WTC11 (cell line): ENCODE data around the gene ZC3H4. TPM values are rescaled to one million over a fixed set of nuclear protein-coding genes. Genes with fewer than 3 reads are reported as not detected.

Experiments
- ATAC-seq: fragments of 200-7000 bp; cut with Tn5 transposase; 2 replicates; pipeline ENCODE4 v1.10.0; 2021; ENCODE audit warnings: mild to moderate bottlenecking, moderate library complexity
- CTCF ChIA-PET: fragments of 300-600 bp; sonication (Branson Sonifier 250); formaldehyde crosslinking; loops from one replicate; lab custom pipeline; 2021; ENCODE audit warnings: antibody characterized with exemption; lab: Charles Lee
- POLR2A ChIA-PET: fragments of 350-600 bp; sonication (Branson Sonifier 250); formaldehyde crosslinking; loops from one replicate; lab custom pipeline; 2021; ENCODE audit warnings: antibody characterized with exemption; lab: Charles Lee
- DNase-seq: peaks from one replicate; pipeline ENCODE4 v3.0.0; 2021; ENCODE audit warnings: low spot score
- H3K27ac Mint-ChIP-seq: 2 replicates; pipeline ENCODE4 v1.8.0; 2021; ENCODE audit warnings: mixed read lengths
- H3K27me3 Mint-ChIP-seq: 2 replicates; pipeline ENCODE4 v1.8.0; 2021; ENCODE audit warnings: low read depth, mild to moderate bottlenecking, moderate library complexity, mixed read lengths
- H3K36me3 Mint-ChIP-seq: 2 replicates; pipeline ENCODE4 v1.8.0; 2021; ENCODE audit warnings: mixed read lengths
- H3K4me1 Mint-ChIP-seq: 2 replicates; pipeline ENCODE4 v1.8.0; 2022; ENCODE audit warnings: mixed read lengths
- H3K4me3 Mint-ChIP-seq: 2 replicates; pipeline ENCODE4 v1.8.0; 2021; ENCODE audit warnings: mild to moderate bottlenecking, moderate library complexity, mixed read lengths
- H3K9me3 Mint-ChIP-seq: 2 replicates; pipeline ENCODE4 v1.8.0; 2021; ENCODE audit warnings: mixed read lengths
- EMX1 ChIP-seq: fragments of 250-450 bp; sonication (Bioruptor Pico); IDR thresholded peaks from 2 replicates; pipeline ENCODE4 v1.8.0; 2021; ENCODE audit warnings: mild to moderate bottlenecking
- ETV6 ChIP-seq: sonication (generic); formaldehyde crosslinking; IDR thresholded peaks from 2 replicates; pipeline ENCODE4 v1.8.1; 2022; ENCODE audit warnings: mild to moderate bottlenecking, missing genetic modification reagents
- GABPB1 ChIP-seq: sonication (generic); formaldehyde crosslinking; IDR thresholded peaks from 2 replicates; pipeline ENCODE4 v1.8.1; 2023; ENCODE audit warnings: mild to moderate bottlenecking, missing genetic modification reagents
- RELA ChIP-seq: sonication (generic); formaldehyde crosslinking; IDR thresholded peaks from 2 replicates; pipeline ENCODE4 v1.8.1; 2022; ENCODE audit warnings: missing genetic modification reagents, mild to moderate bottlenecking, borderline replicate concordance
- RORB ChIP-seq: fragments of 250-450 bp; sonication (Bioruptor Pico); IDR thresholded peaks from 2 replicates; pipeline ENCODE4 v1.9.0; 2021; ENCODE audit warnings: mild to moderate bottlenecking
- TCF7 ChIP-seq: sonication (generic); formaldehyde crosslinking; IDR thresholded peaks from 2 replicates; pipeline ENCODE4 v1.8.0; 2022; ENCODE audit warnings: mild to moderate bottlenecking, low read depth, missing genetic modification reagents, moderate library complexity
- ZNF138 ChIP-seq: sonication (generic); formaldehyde crosslinking; conservative IDR thresholded peaks from 2 replicates; pipeline ENCODE4 v1.8.1; 2022; ENCODE audit warnings: mild to moderate bottlenecking, moderate library complexity, missing genetic modification reagents
- ZNF219 ChIP-seq: sonication (generic); formaldehyde crosslinking; IDR thresholded peaks from 2 replicates; pipeline ENCODE4 v1.8.0; 2023; ENCODE audit warnings: missing genetic modification reagents, mild to moderate bottlenecking, borderline replicate concordance
- total RNA-seq: library from RNA; stranded (reverse); gene quantifications from 3 replicates; pipeline ENCODE4 v1.2.3, GENCODE V29; 2021
- TF ChIP-seq, protein P1 (sequence below): sonication (generic); formaldehyde crosslinking; IDR thresholded peaks from 2 replicates; pipeline ENCODE4 v1.8.0; 2023; ENCODE audit warnings: missing genetic modification reagents, mild to moderate bottlenecking, borderline replicate concordance
- TF ChIP-seq, protein P2 (sequence below): fragments of 250-450 bp; sonication (Bioruptor Pico); IDR thresholded peaks from 2 replicates; pipeline ENCODE4 v1.9.0; 2021; ENCODE audit warnings: mild to moderate bottlenecking
- TF ChIP-seq, protein P3 (sequence below): sonication (generic); formaldehyde crosslinking; IDR thresholded peaks from 2 replicates; pipeline ENCODE4 v1.8.1; 2022; ENCODE audit warnings: missing genetic modification reagents, borderline replicate concordance
- TF ChIP-seq, protein P4 (sequence below): sonication (generic); formaldehyde crosslinking; IDR thresholded peaks from 2 replicates; pipeline ENCODE4 v1.8.0; 2022; ENCODE audit warnings: mild to moderate bottlenecking, missing genetic modification reagents
- TF ChIP-seq, protein P5 (sequence below): fragments of 250-450 bp; sonication (Bioruptor Pico); IDR thresholded peaks from 2 replicates; pipeline ENCODE4 v1.9.0; 2021; ENCODE audit warnings: mild to moderate bottlenecking
- TF ChIP-seq, protein P6 (sequence below): fragments of 250-450 bp; sonication (Bioruptor Pico); conservative IDR thresholded peaks from 2 replicates; pipeline ENCODE4 v1.9.0; 2021; ENCODE audit warnings: mild to moderate bottlenecking
- TF ChIP-seq, protein P7 (sequence below): fragments of 250-450 bp; sonication (Bioruptor Pico); IDR thresholded peaks from 2 replicates; pipeline ENCODE4 v1.9.0; 2021; ENCODE audit warnings: mild to moderate bottlenecking, borderline replicate concordance

Gene ZC3H4
- total RNA-seq, 1 experiment from 2014 or later: 67.2 TPM

DNA sequence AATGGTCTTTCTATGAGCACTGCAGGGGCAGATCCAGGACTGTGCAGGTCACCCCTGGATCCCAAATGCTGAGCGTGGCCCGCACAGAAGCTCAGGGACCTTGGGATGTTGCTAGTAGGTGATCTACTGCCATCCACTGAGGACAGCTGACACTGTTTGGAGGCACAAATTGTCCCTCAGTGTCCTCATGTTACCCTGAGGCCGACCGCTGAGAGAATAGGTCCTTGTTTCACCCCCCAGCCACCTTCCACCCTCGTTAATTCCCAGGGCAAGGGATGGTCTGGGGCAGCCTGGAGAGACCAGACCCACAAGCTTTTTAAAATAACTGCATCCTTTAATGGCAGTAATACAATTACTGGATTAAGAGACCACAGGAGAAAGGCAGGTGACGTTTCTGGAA is 49.7 kb downstream of the ZC3H4 start (continued):
- TF ChIP-seq, protein P1, sequence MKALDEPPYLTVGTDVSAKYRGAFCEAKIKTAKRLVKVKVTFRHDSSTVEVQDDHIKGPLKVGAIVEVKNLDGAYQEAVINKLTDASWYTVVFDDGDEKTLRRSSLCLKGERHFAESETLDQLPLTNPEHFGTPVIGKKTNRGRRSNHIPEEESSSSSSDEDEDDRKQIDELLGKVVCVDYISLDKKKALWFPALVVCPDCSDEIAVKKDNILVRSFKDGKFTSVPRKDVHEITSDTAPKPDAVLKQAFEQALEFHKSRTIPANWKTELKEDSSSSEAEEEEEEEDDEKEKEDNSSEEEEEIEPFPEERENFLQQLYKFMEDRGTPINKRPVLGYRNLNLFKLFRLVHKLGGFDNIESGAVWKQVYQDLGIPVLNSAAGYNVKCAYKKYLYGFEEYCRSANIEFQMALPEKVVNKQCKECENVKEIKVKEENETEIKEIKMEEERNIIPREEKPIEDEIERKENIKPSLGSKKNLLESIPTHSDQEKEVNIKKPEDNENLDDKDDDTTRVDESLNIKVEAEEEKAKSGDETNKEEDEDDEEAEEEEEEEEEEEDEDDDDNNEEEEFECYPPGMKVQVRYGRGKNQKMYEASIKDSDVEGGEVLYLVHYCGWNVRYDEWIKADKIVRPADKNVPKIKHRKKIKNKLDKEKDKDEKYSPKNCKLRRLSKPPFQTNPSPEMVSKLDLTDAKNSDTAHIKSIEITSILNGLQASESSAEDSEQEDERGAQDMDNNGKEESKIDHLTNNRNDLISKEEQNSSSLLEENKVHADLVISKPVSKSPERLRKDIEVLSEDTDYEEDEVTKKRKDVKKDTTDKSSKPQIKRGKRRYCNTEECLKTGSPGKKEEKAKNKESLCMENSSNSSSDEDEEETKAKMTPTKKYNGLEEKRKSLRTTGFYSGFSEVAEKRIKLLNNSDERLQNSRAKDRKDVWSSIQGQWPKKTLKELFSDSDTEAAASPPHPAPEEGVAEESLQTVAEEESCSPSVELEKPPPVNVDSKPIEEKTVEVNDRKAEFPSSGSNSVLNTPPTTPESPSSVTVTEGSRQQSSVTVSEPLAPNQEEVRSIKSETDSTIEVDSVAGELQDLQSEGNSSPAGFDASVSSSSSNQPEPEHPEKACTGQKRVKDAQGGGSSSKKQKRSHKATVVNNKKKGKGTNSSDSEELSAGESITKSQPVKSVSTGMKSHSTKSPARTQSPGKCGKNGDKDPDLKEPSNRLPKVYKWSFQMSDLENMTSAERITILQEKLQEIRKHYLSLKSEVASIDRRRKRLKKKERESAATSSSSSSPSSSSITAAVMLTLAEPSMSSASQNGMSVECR: no peak
- TF ChIP-seq, all 79 proteins: peak for 0

DNA sequence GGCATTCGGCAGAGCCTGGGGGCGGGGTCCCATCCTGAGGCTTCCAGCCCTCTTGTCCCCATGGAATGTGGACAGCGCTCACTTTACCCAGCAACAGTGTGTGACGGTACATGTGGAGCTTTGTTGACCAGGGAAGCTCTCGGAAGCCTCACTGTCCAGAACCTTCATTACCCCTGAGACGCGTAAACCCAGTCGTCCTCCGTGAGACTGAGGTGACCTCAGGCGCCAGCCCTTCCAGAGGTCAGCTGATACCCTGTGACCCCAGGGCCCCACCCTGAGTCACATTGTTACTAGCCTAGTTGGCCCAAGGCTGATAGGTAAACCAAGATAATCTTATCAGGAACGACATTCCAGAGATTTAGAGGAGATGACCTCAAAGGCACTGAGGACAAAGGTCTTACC is 55.0 kb downstream of the ZC3H4 start:
- Mint-ChIP-seq H3K9me3 (peaks cover 17% of the 10 kb centered on the region), H3K4me3 (no peak overlapping the region), H3K4me1 (peaks cover 8% of the 10 kb centered on the region), H3K36me3 (peaks cover 13% of the 10 kb centered on the region), H3K27me3 (peaks cover 16% of the 10 kb centered on the region), H3K27ac (no peak overlapping the region)
- CTCF ChIA-PET: interaction anchor here (0.6 to 2.0 kb wide), 4 partner anchors 21 to 218 kb away, joined by 3 to 8 read pairs (median 4); no protein-coding TSS in a partner anchor
- no peak for DNase-seq
- POLR2A ChIA-PET: interaction anchor here (1.2 kb wide), 1 partner anchor 11 kb away, joined by 3 read pairs; no protein-coding TSS in a partner anchor
- no peak for ATAC-seq
- TF ChIP-seq, protein P2, sequence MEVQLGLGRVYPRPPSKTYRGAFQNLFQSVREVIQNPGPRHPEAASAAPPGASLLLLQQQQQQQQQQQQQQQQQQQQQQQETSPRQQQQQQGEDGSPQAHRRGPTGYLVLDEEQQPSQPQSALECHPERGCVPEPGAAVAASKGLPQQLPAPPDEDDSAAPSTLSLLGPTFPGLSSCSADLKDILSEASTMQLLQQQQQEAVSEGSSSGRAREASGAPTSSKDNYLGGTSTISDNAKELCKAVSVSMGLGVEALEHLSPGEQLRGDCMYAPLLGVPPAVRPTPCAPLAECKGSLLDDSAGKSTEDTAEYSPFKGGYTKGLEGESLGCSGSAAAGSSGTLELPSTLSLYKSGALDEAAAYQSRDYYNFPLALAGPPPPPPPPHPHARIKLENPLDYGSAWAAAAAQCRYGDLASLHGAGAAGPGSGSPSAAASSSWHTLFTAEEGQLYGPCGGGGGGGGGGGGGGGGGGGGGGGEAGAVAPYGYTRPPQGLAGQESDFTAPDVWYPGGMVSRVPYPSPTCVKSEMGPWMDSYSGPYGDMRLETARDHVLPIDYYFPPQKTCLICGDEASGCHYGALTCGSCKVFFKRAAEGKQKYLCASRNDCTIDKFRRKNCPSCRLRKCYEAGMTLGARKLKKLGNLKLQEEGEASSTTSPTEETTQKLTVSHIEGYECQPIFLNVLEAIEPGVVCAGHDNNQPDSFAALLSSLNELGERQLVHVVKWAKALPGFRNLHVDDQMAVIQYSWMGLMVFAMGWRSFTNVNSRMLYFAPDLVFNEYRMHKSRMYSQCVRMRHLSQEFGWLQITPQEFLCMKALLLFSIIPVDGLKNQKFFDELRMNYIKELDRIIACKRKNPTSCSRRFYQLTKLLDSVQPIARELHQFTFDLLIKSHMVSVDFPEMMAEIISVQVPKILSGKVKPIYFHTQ (CRISPR knock-in tag): no peak
- TF ChIP-seq ZNF138 (CRISPR knock-in tag): no peak
- no peak for TF ChIP-seq ETV6
- no peak for TF ChIP-seq TCF7 (CRISPR knock-in tag)
- no peak for TF ChIP-seq RELA (CRISPR knock-in tag)
- TF ChIP-seq RORB (CRISPR knock-in tag): no peak
- TF ChIP-seq, protein P3, sequence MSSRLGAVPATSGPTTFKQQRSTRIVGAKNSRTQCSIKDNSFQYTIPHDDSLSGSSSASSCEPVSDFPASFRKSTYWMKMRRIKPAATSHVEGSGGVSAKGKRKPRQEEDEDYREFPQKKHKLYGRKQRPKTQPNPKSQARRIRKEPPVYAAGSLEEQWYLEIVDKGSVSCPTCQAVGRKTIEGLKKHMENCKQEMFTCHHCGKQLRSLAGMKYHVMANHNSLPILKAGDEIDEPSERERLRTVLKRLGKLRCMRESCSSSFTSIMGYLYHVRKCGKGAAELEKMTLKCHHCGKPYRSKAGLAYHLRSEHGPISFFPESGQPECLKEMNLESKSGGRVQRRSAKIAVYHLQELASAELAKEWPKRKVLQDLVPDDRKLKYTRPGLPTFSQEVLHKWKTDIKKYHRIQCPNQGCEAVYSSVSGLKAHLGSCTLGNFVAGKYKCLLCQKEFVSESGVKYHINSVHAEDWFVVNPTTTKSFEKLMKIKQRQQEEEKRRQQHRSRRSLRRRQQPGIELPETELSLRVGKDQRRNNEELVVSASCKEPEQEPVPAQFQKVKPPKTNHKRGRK: no peak
- TF ChIP-seq, protein P4, sequence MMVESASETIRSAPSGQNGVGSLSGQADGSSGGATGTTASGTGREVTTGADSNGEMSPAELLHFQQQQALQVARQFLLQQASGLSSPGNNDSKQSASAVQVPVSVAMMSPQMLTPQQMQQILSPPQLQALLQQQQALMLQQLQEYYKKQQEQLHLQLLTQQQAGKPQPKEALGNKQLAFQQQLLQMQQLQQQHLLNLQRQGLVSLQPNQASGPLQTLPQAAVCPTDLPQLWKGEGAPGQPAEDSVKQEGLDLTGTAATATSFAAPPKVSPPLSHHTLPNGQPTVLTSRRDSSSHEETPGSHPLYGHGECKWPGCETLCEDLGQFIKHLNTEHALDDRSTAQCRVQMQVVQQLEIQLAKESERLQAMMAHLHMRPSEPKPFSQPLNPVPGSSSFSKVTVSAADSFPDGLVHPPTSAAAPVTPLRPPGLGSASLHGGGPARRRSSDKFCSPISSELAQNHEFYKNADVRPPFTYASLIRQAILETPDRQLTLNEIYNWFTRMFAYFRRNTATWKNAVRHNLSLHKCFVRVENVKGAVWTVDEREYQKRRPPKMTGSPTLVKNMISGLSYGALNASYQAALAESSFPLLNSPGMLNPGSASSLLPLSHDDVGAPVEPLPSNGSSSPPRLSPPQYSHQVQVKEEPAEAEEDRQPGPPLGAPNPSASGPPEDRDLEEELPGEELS: no peak
- TF ChIP-seq, protein P5, sequence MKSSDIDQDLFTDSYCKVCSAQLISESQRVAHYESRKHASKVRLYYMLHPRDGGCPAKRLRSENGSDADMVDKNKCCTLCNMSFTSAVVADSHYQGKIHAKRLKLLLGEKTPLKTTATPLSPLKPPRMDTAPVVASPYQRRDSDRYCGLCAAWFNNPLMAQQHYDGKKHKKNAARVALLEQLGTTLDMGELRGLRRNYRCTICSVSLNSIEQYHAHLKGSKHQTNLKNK (CRISPR knock-in tag): no peak
- TF ChIP-seq, protein P6, sequence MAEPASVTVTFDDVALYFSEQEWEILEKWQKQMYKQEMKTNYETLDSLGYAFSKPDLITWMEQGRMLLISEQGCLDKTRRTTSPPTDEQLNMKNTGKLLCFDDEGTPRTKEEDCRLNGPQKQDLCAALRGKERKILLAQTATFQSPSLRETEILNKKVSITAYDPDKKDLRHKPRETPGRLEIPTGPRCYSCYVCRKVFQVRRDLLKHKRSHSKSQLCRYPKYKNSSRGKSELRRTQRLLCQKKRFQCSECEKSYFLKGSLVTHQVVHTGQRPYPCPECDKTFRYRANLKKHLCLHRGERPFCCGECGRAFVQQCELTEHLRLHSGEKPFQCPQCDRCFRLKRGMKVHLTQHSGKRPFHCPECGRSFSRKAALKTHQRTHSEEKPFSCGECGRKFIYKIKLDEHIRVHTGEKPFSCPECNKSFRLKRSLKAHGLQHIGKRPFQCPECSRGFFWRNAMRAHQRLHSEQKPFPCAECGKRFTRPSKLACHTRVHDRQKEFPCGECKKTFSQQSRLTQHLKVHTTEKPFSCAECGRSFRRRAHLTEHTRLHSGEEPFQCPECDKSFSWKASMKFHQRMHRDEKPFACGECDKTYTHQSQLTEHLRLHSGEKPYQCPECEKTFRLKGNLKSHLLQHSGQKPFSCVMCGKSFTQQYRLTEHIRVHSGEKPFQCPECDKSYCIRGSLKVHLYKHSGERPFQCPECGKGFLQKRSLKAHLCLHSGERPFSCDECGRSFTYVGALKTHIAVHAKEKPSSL (CRISPR knock-in tag): no peak
- TF ChIP-seq EMX1 (CRISPR knock-in tag): no peak
- no peak for TF ChIP-seq ZNF219 (CRISPR knock-in tag)
- no peak for TF ChIP-seq GABPB1
- TF ChIP-seq, protein P7, sequence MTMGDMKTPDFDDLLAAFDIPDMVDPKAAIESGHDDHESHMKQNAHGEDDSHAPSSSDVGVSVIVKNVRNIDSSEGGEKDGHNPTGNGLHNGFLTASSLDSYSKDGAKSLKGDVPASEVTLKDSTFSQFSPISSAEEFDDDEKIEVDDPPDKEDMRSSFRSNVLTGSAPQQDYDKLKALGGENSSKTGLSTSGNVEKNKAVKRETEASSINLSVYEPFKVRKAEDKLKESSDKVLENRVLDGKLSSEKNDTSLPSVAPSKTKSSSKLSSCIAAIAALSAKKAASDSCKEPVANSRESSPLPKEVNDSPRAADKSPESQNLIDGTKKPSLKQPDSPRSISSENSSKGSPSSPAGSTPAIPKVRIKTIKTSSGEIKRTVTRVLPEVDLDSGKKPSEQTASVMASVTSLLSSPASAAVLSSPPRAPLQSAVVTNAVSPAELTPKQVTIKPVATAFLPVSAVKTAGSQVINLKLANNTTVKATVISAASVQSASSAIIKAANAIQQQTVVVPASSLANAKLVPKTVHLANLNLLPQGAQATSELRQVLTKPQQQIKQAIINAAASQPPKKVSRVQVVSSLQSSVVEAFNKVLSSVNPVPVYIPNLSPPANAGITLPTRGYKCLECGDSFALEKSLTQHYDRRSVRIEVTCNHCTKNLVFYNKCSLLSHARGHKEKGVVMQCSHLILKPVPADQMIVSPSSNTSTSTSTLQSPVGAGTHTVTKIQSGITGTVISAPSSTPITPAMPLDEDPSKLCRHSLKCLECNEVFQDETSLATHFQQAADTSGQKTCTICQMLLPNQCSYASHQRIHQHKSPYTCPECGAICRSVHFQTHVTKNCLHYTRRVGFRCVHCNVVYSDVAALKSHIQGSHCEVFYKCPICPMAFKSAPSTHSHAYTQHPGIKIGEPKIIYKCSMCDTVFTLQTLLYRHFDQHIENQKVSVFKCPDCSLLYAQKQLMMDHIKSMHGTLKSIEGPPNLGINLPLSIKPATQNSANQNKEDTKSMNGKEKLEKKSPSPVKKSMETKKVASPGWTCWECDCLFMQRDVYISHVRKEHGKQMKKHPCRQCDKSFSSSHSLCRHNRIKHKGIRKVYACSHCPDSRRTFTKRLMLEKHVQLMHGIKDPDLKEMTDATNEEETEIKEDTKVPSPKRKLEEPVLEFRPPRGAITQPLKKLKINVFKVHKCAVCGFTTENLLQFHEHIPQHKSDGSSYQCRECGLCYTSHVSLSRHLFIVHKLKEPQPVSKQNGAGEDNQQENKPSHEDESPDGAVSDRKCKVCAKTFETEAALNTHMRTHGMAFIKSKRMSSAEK (CRISPR knock-in tag): no peak
